NT2/D1 (cell line): ENCODE data around the gene TAS2R20.

ENCODE experiments used
- DNase-seq: peaks from one replicate; pipeline ENCODE4 v3.0.0-alpha.2; 2011; ENCODE audit warnings: low read depth, low spot score
- H3K27me3 ChIP-seq: 2 replicates; pipeline ENCODE4 v1.6.0; 2011; ENCODE audit warnings: mild to moderate bottlenecking; ENCODE audit not compliant: insufficient read length, insufficient read depth
- H3K36me3 ChIP-seq: 2 replicates; pipeline ENCODE4 v1.6.1; 2011; ENCODE audit warnings: mild to moderate bottlenecking, low read length, mixed read lengths; ENCODE audit not compliant: insufficient read depth, insufficient read length
- H3K4me1 ChIP-seq: 2 replicates; pipeline ENCODE4 v1.5.1; 2011; ENCODE audit not compliant: insufficient read depth, insufficient read length
- H3K4me3 ChIP-seq: 2 replicates; pipeline ENCODE4 v1.5.1; 2011; ENCODE audit warnings: low read depth; ENCODE audit not compliant: insufficient read length
- H3K9ac ChIP-seq: 2 replicates; pipeline ENCODE4 v1.6.0; 2011; ENCODE audit warnings: low read depth; ENCODE audit not compliant: insufficient read length
- H3K9me3 ChIP-seq: 2 replicates; pipeline ENCODE4 v1.5.1; 2011; ENCODE audit warnings: mild to moderate bottlenecking, low read length; ENCODE audit not compliant: insufficient read depth
- SUZ12 ChIP-seq: IDR thresholded peaks from 2 replicates; pipeline ENCODE4 v1.6.1; 2011; ENCODE audit not compliant: insufficient read length, insufficient read depth; ENCODE audit errors: extremely low read depth
- YY1 ChIP-seq: IDR thresholded peaks from 2 replicates; pipeline ENCODE4 v1.6.1; 2011; ENCODE audit not compliant: insufficient read length, insufficient read depth
- ZNF274 ChIP-seq: IDR thresholded peaks from 2 replicates; pipeline ENCODE4 v1.6.1; 2011; ENCODE audit warnings: mild to moderate bottlenecking, low read depth, low read length

TAS2R20 gene

GRCh38 chr12:11022520-11022919 is 24.4 kb upstream of the TAS2R20 start, which contains the start of gene TAS2R19:
TSS of gene TAS2R19 (minus strand) at chr12:11022620. CDS start at chr12:11022571, 49 bp downstream.
- Histone ChIP-seq H3K27me3 (no peaks in the 10 kb centered on the region), H3K9me3 (no peaks in the 10 kb centered on the region), H3K4me1 (no peaks in the 10 kb centered on the region), H3K4me3 (no peak within 1 kb of the TSS), H3K36me3 (peaks cover 13% of the 10 kb centered on the region), H3K9ac (no peak within 1 kb of the TSS)
- no peak for DNase-seq
- TF ChIP-seq YY1 (no peak), ZNF274 (no peak), SUZ12 (no peak)

GRCh38 chr12:11016937-11017336 is 18.8 kb upstream of the TAS2R20 start:
- peaks cover 5% of the 10 kb centered on the region for H3K36me3 ChIP-seq
- H3K9me3 ChIP-seq: no peaks in the 10 kb centered on the region
- no peak overlapping the region for H3K4me3 ChIP-seq
- H3K4me1 ChIP-seq: no peaks in the 10 kb centered on the region
- H3K27me3 ChIP-seq: no peaks in the 10 kb centered on the region
- TF ChIP-seq YY1 (no peak), ZNF274 (no peak), SUZ12 (no peak)
- DNase-seq: no peak
- no peak overlapping the region for H3K9ac ChIP-seq

GRCh38 chr12:11015775-11016430 is 17.8 kb upstream of the TAS2R20 start:
- H3K9ac ChIP-seq: no peak overlapping the region
- H3K36me3 ChIP-seq: peaks cover 5% of the 10 kb centered on the region
- H3K9me3 ChIP-seq: no peaks in the 10 kb centered on the region
- H3K4me1 ChIP-seq: no peaks in the 10 kb centered on the region
- no peak for TF ChIP-seq ZNF274
- DNase-seq: no peak
- no peak overlapping the region for H3K4me3 ChIP-seq
- no peaks in the 10 kb centered on the region for H3K27me3 ChIP-seq

GRCh38 chr12:11014234-11014633 is 16.1 kb upstream of the TAS2R20 start:
- no peak for DNase-seq
- Histone ChIP-seq H3K4me3 (no peak overlapping the region), H3K9me3 (no peaks in the 10 kb centered on the region), H3K36me3 (peaks cover 5% of the 10 kb centered on the region), H3K27me3 (no peaks in the 10 kb centered on the region), H3K9ac (no peak overlapping the region), H3K4me1 (no peaks in the 10 kb centered on the region)
- TF ChIP-seq ZNF274 (no peak), SUZ12 (no peak), YY1 (no peak)

GRCh38 chr12:11007608-11008007 is 9.5 kb upstream of the TAS2R20 start:
- Histone ChIP-seq H3K36me3 (no peaks in the 10 kb centered on the region), H3K4me3 (no peak overlapping the region), H3K27me3 (no peaks in the 10 kb centered on the region), H3K9ac (no peak overlapping the region), H3K4me1 (no peaks in the 10 kb centered on the region), H3K9me3 (no peaks in the 10 kb centered on the region)
- TF ChIP-seq YY1: no peak
- no peak for DNase-seq

GRCh38 chr12:10994307-10994706 is 3.8 kb downstream of the TAS2R20 start:
- Histone ChIP-seq H3K4me1 (no peaks in the 10 kb centered on the region), H3K9me3 (no peaks in the 10 kb centered on the region), H3K27me3 (no peaks in the 10 kb centered on the region), H3K36me3 (peaks cover 6% of the 10 kb centered on the region), H3K9ac (no peak overlapping the region), H3K4me3 (no peak overlapping the region)
- no peak for TF ChIP-seq SUZ12
- no peak for TF ChIP-seq YY1
- TF ChIP-seq ZNF274: no peak
- DNase-seq: no peak

GRCh38 chr12:10989107-10989506 is 9.0 kb downstream of the TAS2R20 start:
- no peak for TF ChIP-seq YY1
- TF ChIP-seq ZNF274: no peak
- TF ChIP-seq SUZ12: no peak
- peaks cover 2% of the 10 kb centered on the region for H3K36me3 ChIP-seq
- no peak for DNase-seq
- no peaks in the 10 kb centered on the region for H3K4me1 ChIP-seq
- no peak overlapping the region for H3K9ac ChIP-seq
- no peaks in the 10 kb centered on the region for H3K27me3 ChIP-seq
- H3K9me3 ChIP-seq: no peaks in the 10 kb centered on the region
- no peak overlapping the region for H3K4me3 ChIP-seq
